ENCODE data around the gene RHBDL1. TPM values are rescaled to one million over a fixed set of nuclear protein-coding genes. Genes with fewer than 3 reads are reported as not detected.
A peak's percentile ranks its signal among the peaks of the same experiment; 100 is the strongest.

The RHBDL1 gene
- total and polyA plus RNA-seq, 9 of the 15 experiments (the other 6 are each of a cell fraction or from before 2014, with no cell fraction given): 0.03 to 5.6 (median 1.3) TPM; not detected in 1

DNA sequence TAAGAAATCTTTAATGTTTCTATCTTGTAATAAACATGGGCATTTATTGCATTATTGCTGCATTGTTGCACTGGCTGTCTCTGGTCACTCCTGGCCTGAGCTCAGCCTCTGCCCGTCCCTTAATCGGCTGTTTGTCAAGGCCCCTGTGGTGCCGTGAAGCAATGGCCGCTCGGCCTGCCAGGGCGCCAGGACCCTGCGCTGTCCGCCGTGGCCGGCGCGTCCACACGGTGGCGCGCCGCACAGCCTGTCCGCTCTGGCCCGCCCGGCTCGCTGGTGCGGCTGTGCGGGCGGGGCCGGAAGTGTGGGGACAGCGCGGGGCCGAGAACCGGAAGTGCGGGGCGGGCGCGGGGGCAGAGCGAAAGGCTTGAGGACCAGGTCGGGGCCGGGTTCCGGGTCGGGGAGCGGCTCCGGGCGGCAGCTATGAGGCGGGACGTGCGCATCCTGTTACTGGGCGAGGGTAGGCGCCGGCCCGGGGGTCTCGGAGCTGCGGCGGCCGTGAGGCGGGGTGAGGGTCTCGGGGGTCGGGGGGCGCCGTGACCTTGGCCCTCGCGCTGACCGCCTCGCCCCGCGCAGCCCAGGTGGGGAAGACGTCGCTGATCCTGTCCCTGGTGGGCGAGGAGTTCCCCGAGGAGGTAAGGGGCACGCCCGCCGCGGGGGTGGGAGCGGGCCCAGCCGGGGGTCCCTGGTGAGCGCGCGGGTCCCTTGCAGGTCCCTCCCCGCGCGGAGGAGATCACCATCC is 7.5 kb upstream of the RHBDL1 start, which contains the start of gene RHOT2 (continued):
- TF ChIP-seq, protein P1, sequence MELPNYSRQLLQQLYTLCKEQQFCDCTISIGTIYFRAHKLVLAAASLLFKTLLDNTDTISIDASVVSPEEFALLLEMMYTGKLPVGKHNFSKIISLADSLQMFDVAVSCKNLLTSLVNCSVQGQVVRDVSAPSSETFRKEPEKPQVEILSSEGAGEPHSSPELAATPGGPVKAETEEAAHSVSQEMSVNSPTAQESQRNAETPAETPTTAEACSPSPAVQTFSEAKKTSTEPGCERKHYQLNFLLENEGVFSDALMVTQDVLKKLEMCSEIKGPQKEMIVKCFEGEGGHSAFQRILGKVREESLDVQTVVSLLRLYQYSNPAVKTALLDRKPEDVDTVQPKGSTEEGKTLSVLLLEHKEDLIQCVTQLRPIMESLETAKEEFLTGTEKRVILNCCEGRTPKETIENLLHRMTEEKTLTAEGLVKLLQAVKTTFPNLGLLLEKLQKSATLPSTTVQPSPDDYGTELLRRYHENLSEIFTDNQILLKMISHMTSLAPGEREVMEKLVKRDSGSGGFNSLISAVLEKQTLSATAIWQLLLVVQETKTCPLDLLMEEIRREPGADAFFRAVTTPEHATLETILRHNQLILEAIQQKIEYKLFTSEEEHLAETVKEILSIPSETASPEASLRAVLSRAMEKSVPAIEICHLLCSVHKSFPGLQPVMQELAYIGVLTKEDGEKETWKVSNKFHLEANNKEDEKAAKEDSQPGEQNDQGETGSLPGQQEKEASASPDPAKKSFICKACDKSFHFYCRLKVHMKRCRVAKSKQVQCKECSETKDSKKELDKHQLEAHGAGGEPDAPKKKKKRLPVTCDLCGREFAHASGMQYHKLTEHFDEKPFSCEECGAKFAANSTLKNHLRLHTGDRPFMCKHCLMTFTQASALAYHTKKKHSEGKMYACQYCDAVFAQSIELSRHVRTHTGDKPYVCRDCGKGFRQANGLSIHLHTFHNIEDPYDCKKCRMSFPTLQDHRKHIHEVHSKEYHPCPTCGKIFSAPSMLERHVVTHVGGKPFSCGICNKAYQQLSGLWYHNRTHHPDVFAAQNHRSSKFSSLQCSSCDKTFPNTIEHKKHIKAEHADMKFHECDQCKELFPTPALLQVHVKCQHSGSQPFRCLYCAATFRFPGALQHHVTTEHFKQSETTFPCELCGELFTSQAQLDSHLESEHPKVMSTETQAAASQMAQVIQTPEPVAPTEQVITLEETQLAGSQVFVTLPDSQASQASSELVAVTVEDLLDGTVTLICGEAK (IDR thresholded peaks at IDR 0.05): peak; percentile 97
- TF ChIP-seq, protein P1 (CRISPR knock-in tag; IDR thresholded peaks at IDR 0.05): no peak
- TF ChIP-seq KLF16 (IDR thresholded peaks at IDR 0.05) (no peak), U2AF1 (optimal IDR thresholded peaks at IDR 0.05; ENCODE audit: low read depth, low read length) (no peak), BRD4 (IDR thresholded peaks at IDR 0.05) (no peak), ERF (CRISPR knock-in tag; IDR thresholded peaks at IDR 0.05) (0 out of 2 replicates have a peak, but pooled peaks have one; percentile 37), PCBP1 (IDR thresholded peaks at IDR 0.05; ENCODE audit: low read depth, low read length, poor library complexity, severe bottlenecking) (peak; percentile 68), ZNF830 (CRISPR knock-in tag; IDR thresholded peaks at IDR 0.05) (no peak), MTA1 (IDR thresholded peaks at IDR 0.05; ENCODE audit: borderline replicate concordance) (no peak), E2F3 (CRISPR knock-in tag; IDR thresholded peaks at IDR 0.05) (0 out of 2 replicates have a peak, but pooled peaks have one; percentile 40), ZNF311 (CRISPR knock-in tag; IDR thresholded peaks at IDR 0.05) (no peak), RAD21 (CRISPR knock-in tag; conservative IDR thresholded peaks at IDR 0.05 in 1 of 2, IDR thresholded peaks at IDR 0.05 in 1 of 2) (peak; percentile 50 to 69)
- TF ChIP-seq, protein P2, sequence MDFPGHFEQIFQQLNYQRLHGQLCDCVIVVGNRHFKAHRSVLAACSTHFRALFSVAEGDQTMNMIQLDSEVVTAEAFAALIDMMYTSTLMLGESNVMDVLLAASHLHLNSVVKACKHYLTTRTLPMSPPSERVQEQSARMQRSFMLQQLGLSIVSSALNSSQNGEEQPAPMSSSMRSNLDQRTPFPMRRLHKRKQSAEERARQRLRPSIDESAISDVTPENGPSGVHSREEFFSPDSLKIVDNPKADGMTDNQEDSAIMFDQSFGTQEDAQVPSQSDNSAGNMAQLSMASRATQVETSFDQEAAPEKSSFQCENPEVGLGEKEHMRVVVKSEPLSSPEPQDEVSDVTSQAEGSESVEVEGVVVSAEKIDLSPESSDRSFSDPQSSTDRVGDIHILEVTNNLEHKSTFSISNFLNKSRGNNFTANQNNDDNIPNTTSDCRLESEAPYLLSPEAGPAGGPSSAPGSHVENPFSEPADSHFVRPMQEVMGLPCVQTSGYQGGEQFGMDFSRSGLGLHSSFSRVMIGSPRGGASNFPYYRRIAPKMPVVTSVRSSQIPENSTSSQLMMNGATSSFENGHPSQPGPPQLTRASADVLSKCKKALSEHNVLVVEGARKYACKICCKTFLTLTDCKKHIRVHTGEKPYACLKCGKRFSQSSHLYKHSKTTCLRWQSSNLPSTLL (IDR thresholded peaks at IDR 0.05): no peak
- TF ChIP-seq, protein P3, sequence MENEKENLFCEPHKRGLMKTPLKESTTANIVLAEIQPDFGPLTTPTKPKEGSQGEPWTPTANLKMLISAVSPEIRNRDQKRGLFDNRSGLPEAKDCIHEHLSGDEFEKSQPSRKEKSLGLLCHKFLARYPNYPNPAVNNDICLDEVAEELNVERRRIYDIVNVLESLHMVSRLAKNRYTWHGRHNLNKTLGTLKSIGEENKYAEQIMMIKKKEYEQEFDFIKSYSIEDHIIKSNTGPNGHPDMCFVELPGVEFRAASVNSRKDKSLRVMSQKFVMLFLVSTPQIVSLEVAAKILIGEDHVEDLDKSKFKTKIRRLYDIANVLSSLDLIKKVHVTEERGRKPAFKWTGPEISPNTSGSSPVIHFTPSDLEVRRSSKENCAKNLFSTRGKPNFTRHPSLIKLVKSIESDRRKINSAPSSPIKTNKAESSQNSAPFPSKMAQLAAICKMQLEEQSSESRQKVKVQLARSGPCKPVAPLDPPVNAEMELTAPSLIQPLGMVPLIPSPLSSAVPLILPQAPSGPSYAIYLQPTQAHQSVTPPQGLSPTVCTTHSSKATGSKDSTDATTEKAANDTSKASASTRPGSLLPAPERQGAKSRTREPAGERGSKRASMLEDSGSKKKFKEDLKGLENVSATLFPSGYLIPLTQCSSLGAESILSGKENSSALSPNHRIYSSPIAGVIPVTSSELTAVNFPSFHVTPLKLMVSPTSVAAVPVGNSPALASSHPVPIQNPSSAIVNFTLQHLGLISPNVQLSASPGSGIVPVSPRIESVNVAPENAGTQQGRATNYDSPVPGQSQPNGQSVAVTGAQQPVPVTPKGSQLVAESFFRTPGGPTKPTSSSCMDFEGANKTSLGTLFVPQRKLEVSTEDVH (IDR thresholded peaks at IDR 0.05; ENCODE audit: low read depth, partially characterized antibody): peak; percentile 74

All from K562 (cell line).